ENCODE results near the gene POLD2. TPM values are rescaled to one million over a fixed set of nuclear protein-coding genes. Genes with fewer than 3 reads are reported as not detected.

The POLD2 gene
- total RNA-seq, 1 donor from 2014 or later, result 42.0 TPM

DNA sequence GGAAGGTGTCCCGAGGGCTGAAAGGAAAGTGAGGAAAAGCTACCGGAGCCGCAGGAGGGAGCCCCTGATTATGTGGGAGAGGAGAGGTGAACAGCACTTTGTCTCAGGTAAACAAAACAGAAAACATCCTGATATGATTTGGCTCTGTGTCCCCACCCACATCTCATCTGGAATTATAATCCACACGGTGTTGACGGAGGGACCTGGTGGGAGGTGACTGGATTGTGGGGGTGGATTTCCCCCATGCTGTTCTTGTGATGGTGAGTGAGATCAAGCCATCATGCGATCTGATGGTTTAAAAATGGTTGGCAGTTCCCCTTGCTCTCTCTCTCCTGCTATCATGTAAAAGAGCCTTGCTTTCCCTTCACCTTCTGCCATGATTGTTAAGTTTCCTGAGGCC is 3.0 kb downstream of the POLD2 start:
- Histone ChIP-seq H3K4me1 (peaks cover 26% of the 10 kb centered on the region), H3K4me3 (no peak overlapping the region), H3K27me3 (no peaks in the 10 kb centered on the region), H3K27ac (no peak overlapping the region), H3K9me3 (no peaks in the 10 kb centered on the region), H3K36me3 (peaks cover 0 to 35% of the 10 kb centered on the region in 2 donors)
- intact Hi-C loops (cut with DNase I), result no loop called here
- DNase-seq (ENCODE audit: extremely low spot score in 2 of 2), result no peak
- TF ChIP-seq POLR2A (IDR thresholded peaks at IDR 0.05), result no peak

DNA sequence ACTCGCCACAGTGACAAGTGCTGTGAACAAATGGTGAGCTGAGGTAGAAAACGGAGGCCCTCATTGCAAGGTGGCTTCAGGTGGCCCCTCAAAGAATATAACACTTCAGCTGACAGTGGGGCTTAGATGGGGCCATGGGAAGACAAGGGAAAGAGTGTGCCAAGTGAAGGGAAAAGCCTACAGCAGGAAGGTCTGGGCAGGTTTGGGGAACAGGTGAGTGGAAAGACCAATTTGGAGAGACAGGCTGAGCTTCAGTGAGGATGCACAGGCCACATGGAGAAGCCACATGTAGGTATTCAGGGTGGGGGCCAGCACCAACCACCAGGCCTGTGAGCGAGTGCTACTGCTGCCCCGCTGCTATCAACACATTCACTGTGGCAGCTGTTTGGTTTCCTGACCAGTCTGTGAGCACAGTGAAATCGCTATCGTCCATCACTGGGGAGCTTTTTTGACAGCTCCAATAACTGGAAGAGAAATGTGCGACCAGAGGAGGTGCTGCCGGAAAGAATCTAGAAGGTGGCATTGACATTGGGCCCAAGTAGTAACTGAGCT is 3.4 kb downstream of the POLD2 start:
- no peak overlapping the region for H3K27ac ChIP-seq
- no peak for DNase-seq (ENCODE audit: extremely low spot score in 2 of 2)
- peaks cover 26% of the 10 kb centered on the region for H3K4me1 ChIP-seq
- intact Hi-C loops (cut with DNase I), result loop anchor here (5.0 kb wide), 1 partner anchor 43 kb away; no protein-coding TSS in a partner anchor
- no peak for TF ChIP-seq POLR2A (IDR thresholded peaks at IDR 0.05)
- no peak for TF ChIP-seq POLR2AphosphoS5 (IDR thresholded peaks at IDR 0.05; ENCODE audit: insufficient read depth in 1 of 2, low read depth in 1 of 2)
- TF ChIP-seq CTCF (IDR thresholded peaks at IDR 0.05), result no peak
- peaks cover 0 to 40% of the 10 kb centered on the region in 2 donors for H3K36me3 ChIP-seq
- no peaks in the 10 kb centered on the region for H3K9me3 ChIP-seq
- no peaks in the 10 kb centered on the region for H3K27me3 ChIP-seq
- no peak overlapping the region for H3K4me3 ChIP-seq

- peaks cover 25% of the 10 kb centered on the region for H3K4me1 ChIP-seq
These were observed 5.4 kb downstream of the POLD2 start for GRCh38 chr7:44117801-44118429.

DNA sequence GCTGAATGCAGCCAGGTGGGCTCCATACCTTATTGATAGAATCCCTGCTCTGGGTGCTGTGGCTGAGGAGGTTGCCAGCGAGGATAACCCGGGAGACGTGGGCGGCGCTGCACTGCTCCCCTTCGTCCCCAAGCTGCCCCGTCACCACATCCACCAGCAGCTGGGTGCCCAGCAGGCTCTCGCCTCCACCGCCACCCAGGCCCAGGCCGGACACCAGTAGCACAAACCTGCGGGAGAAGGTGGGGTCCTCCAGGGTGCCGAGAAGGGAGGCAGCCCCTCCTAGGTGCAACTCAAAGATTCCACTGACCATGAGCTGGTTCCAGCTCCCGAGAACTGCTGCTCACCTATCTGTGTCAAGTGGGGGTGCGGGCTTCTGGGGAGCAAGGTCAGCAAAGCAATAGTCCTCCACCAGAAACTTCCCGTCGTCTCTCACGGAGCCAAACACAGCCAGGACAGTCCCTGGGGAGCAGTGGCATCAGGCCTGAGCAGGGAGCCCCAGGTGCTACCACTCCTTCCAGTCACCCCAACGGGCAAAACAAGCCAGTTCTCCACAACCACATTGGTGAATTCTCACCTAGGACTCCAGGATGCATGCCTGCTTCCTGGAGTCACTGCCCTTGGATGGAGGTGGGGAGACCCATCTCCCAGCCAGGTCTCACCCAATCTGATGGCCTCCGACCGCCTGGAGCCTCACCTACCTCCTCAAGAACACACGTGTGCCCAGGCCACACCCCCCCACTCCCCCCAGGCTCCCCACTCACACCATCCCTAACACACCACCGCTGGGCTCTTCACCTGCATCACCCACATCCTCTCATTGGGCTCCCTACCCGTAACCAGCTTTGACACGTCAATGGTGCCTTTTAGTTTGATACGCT is 6.3 kb downstream of the POLD2 start:
- Histone ChIP-seq H3K36me3 (peaks cover 0 to 64% of the 10 kb centered on the region in 2 donors), H3K27me3 (no peaks in the 10 kb centered on the region), H3K4me1 (peaks cover 16% of the 10 kb centered on the region), H3K27ac (no peak overlapping the region), H3K4me3 (no peak overlapping the region), H3K9me3 (no peaks in the 10 kb centered on the region)
- no peak for DNase-seq (ENCODE audit: extremely low spot score in 2 of 2)
- TF ChIP-seq POLR2A (IDR thresholded peaks at IDR 0.05) (no peak), CTCF (IDR thresholded peaks at IDR 0.05) (no peak), POLR2AphosphoS5 (IDR thresholded peaks at IDR 0.05; ENCODE audit: insufficient read depth in 1 of 2, low read depth in 1 of 2) (no peak)
- intact Hi-C loops (cut with DNase I), result loop anchor here (5.0 kb wide), 1 partner anchor 40 kb away; no protein-coding TSS in a partner anchor

More at GRCh38 chr7:44117801-44118429, 5.4 kb downstream of the POLD2 start:
- Histone ChIP-seq H3K4me3 (no peak overlapping the region), H3K27me3 (no peaks in the 10 kb centered on the region), H3K36me3 (peaks cover 0 to 60% of the 10 kb centered on the region in 2 donors), H3K9me3 (no peaks in the 10 kb centered on the region), H3K27ac (no peak overlapping the region)
- intact Hi-C loops (cut with DNase I), result loop anchor here (5.0 kb wide), 1 partner anchor 41 kb away; no protein-coding TSS in a partner anchor
- DNase-seq (ENCODE audit: extremely low spot score in 2 of 2), result no peak
- TF ChIP-seq CTCF (IDR thresholded peaks at IDR 0.05), result no peak
- no peak for TF ChIP-seq POLR2A (IDR thresholded peaks at IDR 0.05)
- no peak for TF ChIP-seq POLR2AphosphoS5 (IDR thresholded peaks at IDR 0.05; ENCODE audit: insufficient read depth in 1 of 2, low read depth in 1 of 2)

DNA sequence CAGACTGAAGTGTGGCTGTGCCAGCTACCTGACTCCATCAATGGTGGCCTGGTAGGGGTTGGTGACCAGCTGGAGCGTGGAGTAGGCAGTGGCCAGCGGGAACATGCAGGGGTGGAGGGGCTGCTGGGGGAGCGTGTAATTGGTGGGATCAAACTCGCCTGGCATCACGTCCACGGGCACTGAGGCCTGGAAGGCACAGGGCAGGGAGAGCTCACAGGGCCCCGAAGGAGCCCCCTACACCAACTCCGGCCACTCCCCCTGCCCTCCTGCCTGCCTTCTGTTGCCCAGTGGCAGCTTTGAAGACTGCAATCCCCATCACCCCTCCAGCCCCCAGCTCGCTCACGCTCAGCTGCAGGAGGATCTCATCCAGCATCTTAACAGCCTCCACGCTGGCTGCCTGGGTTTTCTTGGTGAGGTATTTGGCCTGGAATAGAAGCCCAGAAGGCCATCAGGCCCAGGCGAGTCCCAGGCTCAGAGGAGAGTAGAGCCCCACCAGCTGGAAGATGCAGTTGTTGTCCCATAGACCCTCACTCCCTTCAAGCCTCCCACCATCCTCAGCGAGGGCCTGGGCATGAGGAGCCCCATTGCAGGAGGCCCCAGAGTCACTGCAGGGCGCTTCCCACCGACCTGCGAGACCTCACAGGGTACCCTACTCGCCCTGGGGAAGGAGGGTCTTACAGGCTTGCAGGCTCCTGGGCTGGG is 7.1 kb downstream of the POLD2 start:
- Histone ChIP-seq H3K27ac (no peak overlapping the region), H3K36me3 (peaks cover 0 to 68% of the 10 kb centered on the region in 2 donors), H3K4me3 (no peak overlapping the region), H3K9me3 (no peaks in the 10 kb centered on the region), H3K27me3 (no peaks in the 10 kb centered on the region), H3K4me1 (peaks cover 10% of the 10 kb centered on the region)
- TF ChIP-seq POLR2A (IDR thresholded peaks at IDR 0.05) (no peak), POLR2AphosphoS5 (IDR thresholded peaks at IDR 0.05; ENCODE audit: insufficient read depth in 1 of 2, low read depth in 1 of 2) (no peak), CTCF (IDR thresholded peaks at IDR 0.05) (no peak)
- intact Hi-C loops (cut with DNase I), result loop anchor here (5.0 kb wide), 1 partner anchor 39 kb away; no protein-coding TSS in a partner anchor
- DNase-seq (ENCODE audit: extremely low spot score in 2 of 2), result no peak
